Stimulated activated CD4-positive, alpha-beta T cell treated with anti-CD3 and anti-CD28 coated beads, Interleukin-1b, Interleukin-23, amount 100 ng/mL, for 4 hours (primary cell): ENCODE data around the gene GTSE1.

Experiments used
- DNase-seq, 2 donors: peaks; one replicate each; pipeline ENCODE4 v3.0.0-alpha.2; 2020; ENCODE audit warnings: low read depth in 2 of 2

Gene GTSE1

GRCh38 chr22:46273432-46274148, 23.1 kb upstream of the GTSE1 start:
- DNase-seq, result no peak

GRCh38 chr22:46274381-46274780, 22.3 kb upstream of the GTSE1 start:
- no peak for DNase-seq

- DNase-seq, result no peak
These were observed 21.1 kb upstream of the GTSE1 start for GRCh38 chr22:46275455-46276122.

DNA sequence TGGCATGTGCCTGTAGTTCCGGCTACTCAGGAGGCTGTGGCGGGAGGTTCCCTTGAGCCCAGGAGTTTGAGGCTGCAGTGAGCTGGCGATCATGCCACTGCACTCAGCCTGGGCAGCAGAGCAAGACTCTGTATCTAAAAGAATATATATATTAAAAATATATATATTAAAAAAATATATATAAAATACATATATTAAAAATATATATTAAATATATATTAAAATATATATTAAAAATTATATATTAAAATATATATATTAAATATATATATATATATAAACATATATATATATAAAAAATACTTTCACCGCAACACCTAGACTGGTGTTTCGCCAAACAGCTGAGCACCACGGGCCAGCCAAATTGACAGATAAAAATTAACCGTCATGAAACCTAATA, 20.1 kb upstream of the GTSE1 start:
- no peak for DNase-seq

DNA sequence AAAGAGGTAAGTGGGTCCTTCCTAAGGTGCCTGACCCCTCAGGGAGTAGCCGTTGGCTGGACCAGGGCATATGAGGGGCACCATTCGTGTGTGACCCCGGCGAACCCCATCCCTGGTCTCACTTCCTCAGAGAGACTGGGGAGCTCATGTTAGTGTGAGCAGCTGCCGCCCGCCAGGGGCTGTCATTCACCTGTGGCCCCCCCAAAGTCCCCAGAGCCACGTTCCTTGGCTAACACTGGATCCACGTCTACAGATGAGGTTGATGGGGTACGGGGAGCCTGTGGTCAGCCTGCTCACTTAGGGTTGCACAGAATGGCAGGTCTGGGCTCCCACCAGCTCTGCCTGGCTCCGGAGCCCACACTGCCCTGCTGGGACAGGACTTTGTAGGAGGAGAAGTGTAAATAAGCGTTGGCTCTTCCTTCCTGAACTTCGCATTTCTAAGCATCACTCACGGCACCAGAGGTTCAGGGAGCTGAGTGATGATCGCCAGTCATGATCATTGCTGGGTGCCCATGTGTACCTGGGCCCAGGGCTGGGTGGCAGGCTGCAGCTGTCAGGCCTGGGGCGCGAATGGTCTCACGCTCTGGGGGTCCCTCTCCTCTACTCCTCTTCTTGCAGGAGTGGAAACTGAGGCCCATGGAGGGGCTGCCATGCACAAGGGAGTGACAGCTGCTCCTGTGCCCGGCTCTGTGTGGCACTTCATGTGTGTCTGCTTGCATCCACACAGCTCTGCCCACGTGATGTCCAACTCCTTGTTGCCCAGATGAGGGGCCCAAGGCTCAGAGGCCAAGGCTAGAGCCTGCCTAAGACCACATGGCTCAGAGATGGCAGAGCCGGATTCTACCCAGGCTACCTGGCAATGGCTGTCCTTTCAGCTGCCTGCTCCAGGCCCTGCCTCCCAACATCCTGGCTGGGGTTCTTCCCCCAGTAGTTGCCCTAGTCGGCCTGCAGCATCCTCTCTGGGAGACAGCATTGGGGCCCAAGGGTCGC, 17.7 kb upstream of the GTSE1 start:
- no peak for DNase-seq

DNA sequence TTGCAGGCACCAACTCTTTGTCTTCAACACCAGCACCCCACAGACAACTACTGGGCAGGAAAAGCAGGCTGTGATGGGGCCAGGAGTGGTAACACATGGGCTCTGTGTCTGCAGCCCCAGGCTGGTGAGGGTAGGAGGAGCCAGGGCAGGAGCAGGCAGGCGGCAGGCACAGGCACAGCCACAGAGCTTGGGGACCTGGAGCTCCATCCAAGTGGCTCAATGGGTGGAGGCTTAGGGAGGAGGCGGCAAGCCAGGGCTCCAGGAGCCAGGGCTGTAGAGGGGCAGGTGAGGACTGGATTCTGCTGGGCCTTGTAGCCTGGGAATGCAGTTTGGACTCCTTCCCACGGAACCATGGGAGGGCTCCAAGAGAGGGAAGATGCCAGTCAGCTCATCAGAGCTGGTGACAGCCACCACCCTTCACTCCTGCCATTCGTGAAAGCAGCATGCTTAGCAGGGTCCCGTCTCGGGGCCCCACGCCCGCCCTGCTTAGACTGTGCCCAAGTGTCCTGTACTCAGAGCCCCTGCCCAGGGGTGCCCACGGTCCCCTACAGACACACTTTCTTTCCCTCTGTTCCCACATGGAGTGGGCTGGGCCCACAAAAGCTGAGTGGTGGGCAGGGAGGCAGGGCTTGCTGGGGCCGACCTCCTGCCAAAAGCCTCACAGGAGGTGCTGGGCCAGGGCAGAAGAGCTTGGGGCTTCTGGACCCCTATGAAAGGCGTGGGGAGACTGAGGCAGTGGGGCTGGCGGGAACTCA, 16.4 kb upstream of the GTSE1 start:
- DNase-seq, result no peak

- DNase-seq, result no peak
These were observed 15.6 kb upstream of the GTSE1 start for GRCh38 chr22:46280999-46281623.

DNA sequence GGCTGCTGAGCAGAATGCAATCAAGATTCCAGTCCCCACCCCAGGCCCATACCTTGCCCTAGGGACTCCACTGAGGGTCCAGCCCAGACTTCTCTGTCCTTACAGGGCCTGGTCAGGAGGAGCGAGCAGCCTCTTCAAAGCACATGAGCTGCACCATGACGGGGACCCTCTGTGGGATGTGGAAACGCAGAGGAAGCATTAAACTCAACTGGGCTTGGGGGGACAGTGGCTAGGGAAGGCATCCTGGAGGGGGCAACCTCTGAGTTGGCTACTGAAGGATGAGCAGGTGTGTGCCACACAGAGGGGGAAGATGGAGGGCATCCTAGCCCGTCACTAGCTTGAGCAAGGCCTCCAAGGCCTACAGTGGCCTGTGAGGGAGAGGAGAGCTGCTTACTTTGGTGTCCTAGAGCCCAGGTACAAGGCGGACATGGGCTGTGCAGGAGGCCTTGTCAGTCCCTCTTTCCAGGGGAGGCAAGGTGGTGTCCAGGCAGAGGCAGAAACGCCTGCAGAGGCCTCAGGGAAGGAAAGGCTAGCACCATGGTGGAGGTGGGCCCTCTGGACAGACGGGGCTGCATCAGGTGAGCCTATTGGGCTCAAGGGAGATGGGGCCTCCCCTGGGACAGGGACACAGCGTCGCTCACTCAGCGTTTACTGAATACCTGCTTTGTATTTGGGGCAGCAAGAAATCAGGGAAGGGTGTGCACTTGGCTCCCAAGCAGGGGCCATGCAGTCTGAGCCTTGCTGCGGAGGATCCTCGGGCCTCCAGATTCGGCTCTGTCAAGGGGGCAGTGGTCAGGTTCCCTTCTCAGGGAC, 14.6 kb upstream of the GTSE1 start:
- no peak for DNase-seq

- DNase-seq, result no peak
These were observed 10.7 kb upstream of the GTSE1 start for GRCh38 chr22:46286006-46286405.

DNA sequence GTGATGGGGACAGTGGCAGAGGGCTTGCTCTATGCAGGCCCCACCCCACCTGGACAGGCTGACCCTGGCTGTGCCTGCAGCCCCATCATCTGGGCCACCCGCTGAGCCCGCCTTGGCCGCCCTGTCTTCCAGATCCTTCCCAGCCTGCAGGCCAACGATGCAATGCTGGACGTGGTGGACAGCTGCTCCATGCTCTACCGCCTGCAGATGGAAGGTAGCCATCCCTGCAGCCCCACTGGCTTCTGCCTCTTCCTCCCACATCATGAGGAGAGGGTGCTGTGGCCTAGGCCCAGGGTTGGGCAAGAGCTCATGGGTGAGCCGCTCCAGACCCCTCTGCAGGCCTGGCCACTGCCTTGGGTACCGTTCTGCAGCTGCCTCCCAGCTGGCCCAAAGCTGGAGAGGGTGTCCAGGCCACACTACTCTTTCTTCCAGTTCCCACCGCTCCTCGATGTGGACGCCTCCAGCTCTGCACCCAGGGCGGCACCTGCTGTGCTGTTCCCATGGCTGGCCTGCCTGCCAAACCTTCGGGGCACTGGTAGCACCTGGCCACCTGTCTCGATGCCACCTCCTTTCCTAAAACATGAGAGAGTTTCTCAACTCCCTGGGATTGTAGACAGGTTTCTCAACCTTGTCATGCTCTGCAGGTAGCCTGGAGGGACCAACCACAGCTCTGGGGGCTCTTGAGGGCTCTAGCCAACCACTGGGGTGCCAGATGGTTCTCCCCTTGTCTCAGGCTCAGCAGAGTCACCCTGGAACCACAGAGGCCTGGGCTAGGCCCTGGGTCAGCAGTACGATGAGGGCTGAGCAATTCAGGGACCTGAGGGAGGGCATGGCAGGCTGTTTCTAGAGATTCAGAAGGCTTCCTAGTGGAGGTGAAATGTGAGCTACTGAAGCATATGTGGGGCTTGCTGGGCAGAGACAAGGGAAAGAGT, 9.5 kb upstream of the GTSE1 start:
- DNase-seq, result no peak

GRCh38 chr22:46287873-46288751, 8.6 kb upstream of the GTSE1 start:
- DNase-seq, result no peak

DNA sequence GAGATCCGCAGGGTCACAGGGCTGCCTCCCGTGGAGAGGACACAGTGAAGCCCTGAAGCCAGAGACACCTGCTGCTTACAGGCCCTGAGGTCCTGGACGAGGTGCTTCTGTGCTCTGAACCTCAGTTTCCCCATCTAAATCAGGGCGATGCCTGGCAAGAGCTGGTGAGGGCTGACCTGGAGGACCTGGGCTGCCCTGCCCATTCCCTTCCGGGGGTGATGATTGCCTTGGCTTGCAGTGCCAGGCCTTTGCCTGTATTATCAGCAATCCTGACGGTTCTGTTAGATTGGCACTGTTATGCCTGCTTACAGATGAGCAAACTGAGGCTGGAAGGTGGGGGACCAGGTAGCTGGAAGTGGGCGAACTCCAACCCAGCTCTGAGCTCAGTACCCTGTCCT, 7.8 kb upstream of the GTSE1 start:
- no peak for DNase-seq

- DNase-seq, result no peak
These were observed 7.3 kb upstream of the GTSE1 start for GRCh38 chr22:46289244-46289891.

GRCh38 chr22:46290121-46290842, 6.4 kb upstream of the GTSE1 start:
- no peak for DNase-seq

DNA sequence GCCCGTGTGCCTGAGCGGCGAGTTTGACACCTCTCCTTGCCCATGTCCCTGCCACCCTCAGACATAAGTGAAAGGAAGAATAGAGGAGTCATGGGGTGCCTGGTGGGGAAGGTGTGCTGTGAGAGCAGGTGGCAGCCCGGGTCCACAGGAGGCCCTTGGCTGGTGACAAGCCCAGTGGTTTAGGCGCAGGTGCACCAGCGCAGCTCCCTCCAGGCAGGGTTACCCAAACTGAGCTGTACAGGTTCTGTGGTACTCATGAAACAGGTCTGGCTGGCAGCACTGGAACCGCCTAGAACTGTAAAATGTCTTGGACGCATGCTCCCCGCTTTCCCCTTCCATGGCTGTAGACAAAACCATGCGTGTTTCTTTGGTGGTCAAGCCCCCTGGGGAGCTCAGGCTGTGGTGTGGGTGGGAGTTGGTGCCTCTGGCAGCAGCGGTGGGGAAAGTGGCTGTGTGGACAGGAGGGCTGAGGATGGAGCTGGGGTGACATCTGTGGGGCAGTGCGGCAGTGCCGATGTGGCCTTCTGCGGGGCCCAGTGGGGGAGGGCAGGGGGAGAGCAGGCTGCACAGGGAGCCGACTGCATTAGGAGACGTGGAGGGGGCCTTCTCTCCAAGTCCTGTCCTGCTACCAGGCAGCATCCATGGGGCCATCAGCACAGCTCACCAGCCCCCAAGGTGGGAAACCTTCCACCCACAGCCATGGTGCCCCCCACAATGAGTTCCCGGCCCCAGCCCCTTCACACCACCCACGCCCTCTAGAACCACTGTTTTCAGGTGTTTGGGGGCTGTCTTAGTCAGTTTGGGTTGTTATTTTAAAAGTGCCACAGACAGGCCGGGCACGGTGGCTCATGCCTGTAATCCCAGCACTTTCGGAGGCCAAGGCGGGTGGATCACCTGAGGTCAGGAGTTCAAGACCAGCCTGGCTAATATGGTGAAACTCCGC, 5.6 kb upstream of the GTSE1 start:
- no peak for DNase-seq

DNA sequence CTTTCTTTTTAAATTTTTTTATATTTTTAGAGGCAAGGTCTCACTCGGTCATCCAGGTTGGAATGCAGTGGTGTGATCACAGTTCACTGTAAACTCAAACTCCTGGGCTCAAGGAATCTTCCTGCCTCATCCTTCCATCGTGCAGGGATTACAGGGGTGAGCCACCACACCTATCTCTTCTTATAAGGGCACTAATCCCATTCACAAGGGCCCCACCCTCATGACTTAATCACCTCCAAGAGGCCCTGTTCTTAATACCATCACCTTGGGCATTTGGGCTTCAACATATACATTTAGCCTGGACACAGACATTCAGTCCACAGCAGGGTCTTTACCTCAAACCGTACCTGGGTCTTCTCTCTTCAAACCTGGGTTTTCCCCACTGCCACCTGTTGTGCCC, 4.5 kb upstream of the GTSE1 start:
- DNase-seq, result no peak
